Measurements from ENCODE around the gene FAM187B.

- TF ChIP-seq ZBTB10 (tag by site-specific recombination; IDR thresholded peaks at IDR 0.05) (no peak), CTCF (tag by site-specific recombination; IDR thresholded peaks at IDR 0.05) (no peak), ZSCAN5A (tag by site-specific recombination; IDR thresholded peaks at IDR 0.05) (no peak)
Observed at GRCh38 chr19:35232912-35233311, 4.4 kb upstream of the FAM187B start.
